ENCODE measurements around the gene WFIKKN1.

WFIKKN1 gene

GRCh38 chr16:625117-625976, 5.4 kb upstream of the WFIKKN1 start:
- no peak for DNase-seq

GRCh38 chr16:625977-626765, 4.6 kb upstream of the WFIKKN1 start:
- no peak for DNase-seq

- no peak for DNase-seq
These were observed 3.9 kb upstream of the WFIKKN1 start for GRCh38 chr16:626787-627453.

GRCh38 chr16:627454-628239, 3.1 kb upstream of the WFIKKN1 start:
- no peak for DNase-seq

GRCh38 chr16:628321-629061, 2.3 kb upstream of the WFIKKN1 start:
- no peak for DNase-seq

- no peak for DNase-seq
These were observed 1.5 kb upstream of the WFIKKN1 start for GRCh38 chr16:629185-629832.

- DNase-seq = no peak
These were observed 944 bp upstream of the WFIKKN1 start for GRCh38 chr16:629833-630248.

GRCh38 chr16:630249-630814, 453 bp upstream of the WFIKKN1 start:
- DNase-seq = no peak

- DNase-seq = no peak
These were observed 1.1 kb downstream of the WFIKKN1 start for GRCh38 chr16:631808-632358.

- DNase-seq = no peak
These were observed 1.9 kb downstream of the WFIKKN1 start for GRCh38 chr16:632486-633335.

- DNase-seq = no peak
These were observed 2.7 kb downstream of the WFIKKN1 start for GRCh38 chr16:633336-634050.

- DNase-seq = no peak
These were observed 3.4 kb downstream of the WFIKKN1 start for GRCh38 chr16:634051-634670.

- DNase-seq = no peak
These were observed 4.2 kb downstream of the WFIKKN1 start for GRCh38 chr16:634996-635395.

GRCh38 chr16:635573-636205, 4.9 kb downstream of the WFIKKN1 start:
- peak in 1 of 2 donors; percentile 19 for DNase-seq

GRCh38 chr16:636206-637080, 5.7 kb downstream of the WFIKKN1 start, which contains the start of gene METTL26:
METTL26 (minus strand) TSS chr16:636305; CDS start chr16:636290, 15 bp downstream.
- peak; percentile 89 to 93 for DNase-seq

GRCh38 chr16:637081-638018, 6.6 kb downstream of the WFIKKN1 start:
- peak; percentile 85 to 93 for DNase-seq

Measured in activated CD4-positive, alpha-beta T cell treated with anti-CD3 and anti-CD28 coated beads for 4 hours (primary cell).